Tibial nerve (tissue), 4 donors: ENCODE results near the gene IL20RB. TPM values are rescaled to one million over a fixed set of nuclear protein-coding genes. Genes with fewer than 3 reads are reported as not detected.
"Not testable (repeated sequence)": the region's sequence is repeated elsewhere in the genome, so short reads cannot be mapped to it uniquely, and the experiment has no call there.

Experiments
- DNase-seq, 2 donors: peaks; one replicate each; pipeline ENCODE4 v3.0.0-alpha.2; 2019; ENCODE audit warnings: low spot score in 2 of 2
- H3K27ac ChIP-seq, 4 donors: fragments of 200-600 bp; sonication (generic) in 3 of 4; one replicate each; pipeline ENCODE4 v1.5.1; 2017 to 2019; ENCODE audit warnings: mild to moderate bottlenecking in 1 of 4
- H3K27me3 ChIP-seq, 2 donors: fragments of 200-600 bp; sonication (generic) in 1 of 2; one replicate each; pipeline versions ENCODE4 v1.5.1 to v1.6.0; 2017 to 2019
- H3K36me3 ChIP-seq, 3 donors: fragments of 200-600 bp; sonication (generic); one replicate each; pipeline ENCODE4 v1.5.1; 2018 to 2019
- H3K4me1 ChIP-seq, 4 donors: fragments of 200-600 bp; sonication (generic) in 3 of 4; one replicate each; pipeline ENCODE4 v1.5.1; 2017 to 2019
- H3K4me3 ChIP-seq, 4 donors: fragments of 200-600 bp; sonication (generic) in 3 of 4; one replicate each; pipeline ENCODE4 v1.5.1; 2017 to 2019; ENCODE audit warnings: mild to moderate bottlenecking in 1 of 4, moderate library complexity in 1 of 4
- H3K9me3 ChIP-seq, 4 donors: fragments of 200-600 bp; sonication (generic) in 3 of 4; one replicate each; pipeline ENCODE4 v1.5.1; 2017 to 2019
- CTCF ChIP-seq, 5 experiments: fragments of 200-600 bp in 3 of 5; fragments of 450-650 bp in 2 of 5; sonication (generic) in 3 of 5; IDR thresholded peaks; one replicate each; pipeline ENCODE4 v1.5.1; 2016 to 2019; ENCODE audit warnings: antibody characterized with exemption in 5 of 5, mild to moderate bottlenecking in 3 of 5, moderate library complexity in 2 of 5
- EP300 ChIP-seq, 2 donors: sonication (generic); formaldehyde crosslinking; IDR thresholded peaks; one replicate each; pipeline ENCODE4 v1.6.1; 2017; ENCODE audit warnings: antibody characterized with exemption in 2 of 2, mild to moderate bottlenecking in 1 of 2
- POLR2A ChIP-seq, 2 donors: fragments of 450-650 bp; IDR thresholded peaks; one replicate each; pipeline ENCODE4 v1.6.1; 2017; ENCODE audit warnings: antibody characterized with exemption in 2 of 2, mild to moderate bottlenecking in 2 of 2, moderate library complexity in 2 of 2
- WGBS, 2 donors: methylation state at CpG; one replicate each; pipeline ENCODE4 v1.1.5; 2018; 5-methylcytosine and 5-hydroxymethylcytosine counted together
- total RNA-seq, 4 donors: library from RNA; depleted of rRNA; stranded (reverse); fragments of >200 nt; gene quantifications; one replicate each; pipeline ENCODE4 v1.1.0, GENCODE V29; 2016

The IL20RB gene
- total RNA-seq, 4 donors from 2014 or later, result 16.8 to 50.9 (median 45.3) TPM

GRCh38 chr3:136962927-136963326, 5.1 kb downstream of the IL20RB start:
- Histone ChIP-seq H3K36me3 (no peaks in the 10 kb centered on the region), H3K4me1 (peaks cover 0 to 13% (median 0%) of the 10 kb centered on the region in 4 donors), H3K4me3 (no peak overlapping the region), H3K27ac (no peak overlapping the region), H3K9me3 (no peaks in the 10 kb centered on the region), H3K27me3 (no peaks in the 10 kb centered on the region)
- DNase-seq, result no peak
- 86 to 88% methylated on average over 1 of the region's 1 CpG for WGBS, 2 donors
- TF ChIP-seq CTCF (IDR thresholded peaks at IDR 0.05) (no peak), EP300 (IDR thresholded peaks at IDR 0.05) (no peak), POLR2A (IDR thresholded peaks at IDR 0.05) (no peak)

DNA sequence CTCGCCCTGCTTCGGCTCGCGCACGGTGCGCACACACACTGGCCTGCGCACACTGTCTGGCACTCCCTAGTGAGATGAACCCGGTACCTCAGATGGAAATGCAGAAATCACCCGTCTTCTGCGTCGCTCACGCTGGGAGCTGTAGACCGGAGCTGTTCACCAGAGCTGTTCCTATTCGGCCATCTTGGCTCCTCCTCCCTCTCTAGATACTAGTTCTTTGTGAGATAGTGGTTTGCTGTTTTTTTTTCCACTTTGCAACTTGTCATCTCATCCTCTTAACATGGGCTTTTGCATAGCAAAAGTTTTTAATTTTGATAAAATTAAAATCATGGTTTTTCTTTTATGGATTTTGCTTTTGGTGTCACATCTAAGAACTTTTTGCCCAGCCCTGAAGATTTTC, 11.8 kb downstream of the IL20RB start:
- not testable (repeated sequence) for H3K27ac ChIP-seq, H3K36me3 ChIP-seq, DNase-seq, H3K4me3 ChIP-seq, H3K4me1 ChIP-seq, H3K27me3 ChIP-seq
- peaks cover 0 to 14% (median 4%) of the 10 kb centered on the region in 4 donors for H3K9me3 ChIP-seq
- WGBS, 2 donors, result 84 to 94% methylated on average over 7 of the region's 14 CpGs

DNA sequence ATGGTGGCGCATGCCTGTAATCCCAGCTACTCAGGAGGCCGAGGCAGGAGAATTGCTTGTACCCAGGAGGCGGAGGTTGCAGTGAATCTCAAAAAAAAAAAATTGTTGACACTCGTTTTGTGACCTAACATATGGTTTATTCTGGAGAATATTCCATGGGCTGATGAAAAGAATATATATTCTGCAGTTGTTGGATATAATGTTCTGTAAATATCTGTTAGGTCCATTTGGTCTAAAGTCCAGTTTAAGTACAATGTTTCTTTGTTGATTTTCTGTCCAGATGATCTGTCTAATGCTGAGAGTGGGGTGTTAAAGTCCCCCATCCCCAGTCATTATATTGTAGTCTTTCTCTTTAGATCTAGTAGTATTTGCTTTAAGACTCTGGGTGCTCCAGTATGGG, 15.6 kb downstream of the IL20RB start:
- Histone ChIP-seq H3K27me3 (no peaks in the 10 kb centered on the region), H3K27ac (no peak overlapping the region), H3K4me3 (no peak overlapping the region), H3K9me3 (peaks cover 0 to 27% (median 5%) of the 10 kb centered on the region in 4 donors), H3K4me1 (no peaks in the 10 kb centered on the region), H3K36me3 (no peaks in the 10 kb centered on the region)
- WGBS, 2 donors, result 95 to 97% methylated on average over 4 of the region's 4 CpGs
- DNase-seq, result no peak
- TF ChIP-seq CTCF (IDR thresholded peaks at IDR 0.05) (no peak), EP300 (IDR thresholded peaks at IDR 0.05) (no peak), POLR2A (IDR thresholded peaks at IDR 0.05) (no peak)

DNA sequence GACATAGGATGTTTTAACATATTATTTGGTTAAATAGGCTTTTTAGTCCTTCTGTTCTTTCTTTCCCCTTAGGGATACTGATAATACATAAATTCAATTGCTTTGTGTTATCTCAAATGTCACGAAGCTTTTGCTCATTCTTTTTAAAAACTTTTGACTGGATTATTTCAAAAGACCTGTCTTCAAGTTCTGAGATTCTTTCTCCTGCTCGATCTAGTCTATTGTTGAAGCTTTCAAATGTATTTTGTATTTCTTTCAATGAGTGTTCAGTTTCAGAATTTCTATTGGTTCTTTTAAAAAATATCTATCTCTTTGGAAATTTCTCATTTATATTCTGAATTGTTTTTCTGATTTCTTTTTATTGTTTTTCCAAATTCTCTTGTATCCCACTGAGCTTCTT, 16.9 kb downstream of the IL20RB start:
- no peak overlapping the region for H3K27ac ChIP-seq
- 50 to 97% methylated on average over 2 of the region's 2 CpGs for WGBS, 2 donors
- TF ChIP-seq POLR2A (IDR thresholded peaks at IDR 0.05) (no peak), EP300 (IDR thresholded peaks at IDR 0.05) (no peak), CTCF (IDR thresholded peaks at IDR 0.05) (no peak)
- H3K4me1 ChIP-seq, result no peaks in the 10 kb centered on the region
- no peak overlapping the region for H3K4me3 ChIP-seq
- no peaks in the 10 kb centered on the region for H3K27me3 ChIP-seq
- no peak for DNase-seq
- H3K9me3 ChIP-seq, result peaks cover 0 to 27% (median 5%) of the 10 kb centered on the region in 4 donors
- H3K36me3 ChIP-seq, result no peaks in the 10 kb centered on the region

DNA sequence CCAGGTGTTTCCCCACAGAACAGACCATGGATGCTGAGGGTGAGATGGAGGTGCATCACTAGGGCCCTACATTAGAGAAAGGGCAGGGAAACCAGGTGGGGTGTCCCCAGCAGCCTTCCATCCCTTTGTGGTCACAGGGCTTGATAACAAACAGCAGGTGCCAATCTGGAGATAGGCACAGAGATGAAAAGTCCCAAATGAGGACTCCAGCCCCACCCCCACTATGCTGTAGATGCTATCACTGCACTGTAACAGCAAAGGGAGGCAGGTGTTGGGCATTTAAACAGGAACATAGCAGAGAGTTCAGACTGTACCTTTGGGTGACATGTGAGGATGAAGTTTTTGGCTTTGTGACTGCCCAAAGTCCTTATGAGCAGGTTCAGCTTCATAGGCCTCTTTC, 21.4 kb downstream of the IL20RB start:
- Histone ChIP-seq H3K27ac (no peak overlapping the region), H3K9me3 (peaks cover 0 to 17% (median 3%) of the 10 kb centered on the region in 4 donors), H3K27me3 (no peaks in the 10 kb centered on the region), H3K36me3 (no peaks in the 10 kb centered on the region), H3K4me1 (no peaks in the 10 kb centered on the region), H3K4me3 (no peak overlapping the region)
- no peak for TF ChIP-seq EP300 (IDR thresholded peaks at IDR 0.05)
- TF ChIP-seq CTCF (IDR thresholded peaks at IDR 0.05), result no peak
- TF ChIP-seq POLR2A (IDR thresholded peaks at IDR 0.05), result no peak
- DNase-seq, result no peak

DNA sequence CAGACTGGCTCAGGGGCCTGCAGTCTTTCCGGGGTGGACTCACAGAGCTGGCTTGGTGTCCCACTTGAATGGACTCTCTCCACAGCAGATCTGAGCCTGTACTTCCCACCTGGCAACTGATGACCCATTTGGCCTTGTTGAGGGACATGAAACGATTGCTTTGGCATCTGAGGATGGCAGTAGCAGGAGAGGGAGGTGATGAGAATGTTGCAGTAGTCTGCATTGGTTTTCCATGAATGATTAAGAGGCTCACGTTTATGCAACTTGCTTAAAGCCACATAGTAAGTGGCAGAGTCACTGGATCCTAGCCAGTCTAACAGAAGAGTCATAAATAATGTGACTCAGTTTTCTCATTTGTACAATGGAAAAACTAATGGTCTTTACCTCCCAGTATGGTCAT, 21.9 kb downstream of the IL20RB start:
- peaks cover 0 to 4% (median 0%) of the 10 kb centered on the region in 4 donors for H3K4me1 ChIP-seq
- WGBS, 2 donors, result 69 to 70% methylated on average over 3 of the region's 3 CpGs
- no peak for DNase-seq
- H3K27ac ChIP-seq, result no peak overlapping the region
- peaks cover 0 to 12% (median under 1%) of the 10 kb centered on the region in 4 donors for H3K9me3 ChIP-seq
- TF ChIP-seq POLR2A (IDR thresholded peaks at IDR 0.05), result no peak
- H3K36me3 ChIP-seq, result no peaks in the 10 kb centered on the region
- H3K27me3 ChIP-seq, result no peaks in the 10 kb centered on the region
- no peak overlapping the region for H3K4me3 ChIP-seq
